HG02840 (cell line): ENCODE data around the gene AUTS2.

Experiments used
- ATAC-seq: cut with Tn5 transposase; IDR thresholded peaks from one replicate; pipeline ENCODE4 v1.9.1; 2021; ENCODE audit warnings: mild to moderate bottlenecking, moderate library complexity, moderate number of reproducible peaks; ENCODE audit not compliant: unreplicated experiment, low FRiP score

The AUTS2 gene

GRCh38 chr7:69681181-69681580 is 82.9 kb downstream of the AUTS2 start:
- no peak for ATAC-seq

DNA sequence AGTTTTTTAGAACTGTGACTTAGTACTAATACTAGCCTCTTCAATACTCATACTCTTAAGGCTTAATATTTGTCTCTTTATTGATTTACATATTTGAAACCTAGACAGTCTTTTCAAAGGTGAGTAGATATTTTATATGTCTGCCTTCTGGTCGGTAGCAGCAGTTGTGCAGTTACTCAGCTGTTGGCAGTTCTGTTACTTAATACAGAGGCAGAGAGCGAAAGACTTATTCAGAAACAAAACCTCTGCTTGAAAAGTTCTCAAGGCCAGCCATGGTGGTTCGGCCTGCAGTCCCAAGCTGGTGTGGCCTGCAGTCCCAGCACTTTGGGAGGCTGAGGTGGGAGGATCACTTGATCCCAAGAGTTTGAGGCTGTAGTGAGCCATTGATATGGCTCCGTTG is 84.2 kb downstream of the AUTS2 start:
- no peak for ATAC-seq

GRCh38 chr7:69683002-69683401 is 84.7 kb downstream of the AUTS2 start:
- ATAC-seq = no peak

DNA sequence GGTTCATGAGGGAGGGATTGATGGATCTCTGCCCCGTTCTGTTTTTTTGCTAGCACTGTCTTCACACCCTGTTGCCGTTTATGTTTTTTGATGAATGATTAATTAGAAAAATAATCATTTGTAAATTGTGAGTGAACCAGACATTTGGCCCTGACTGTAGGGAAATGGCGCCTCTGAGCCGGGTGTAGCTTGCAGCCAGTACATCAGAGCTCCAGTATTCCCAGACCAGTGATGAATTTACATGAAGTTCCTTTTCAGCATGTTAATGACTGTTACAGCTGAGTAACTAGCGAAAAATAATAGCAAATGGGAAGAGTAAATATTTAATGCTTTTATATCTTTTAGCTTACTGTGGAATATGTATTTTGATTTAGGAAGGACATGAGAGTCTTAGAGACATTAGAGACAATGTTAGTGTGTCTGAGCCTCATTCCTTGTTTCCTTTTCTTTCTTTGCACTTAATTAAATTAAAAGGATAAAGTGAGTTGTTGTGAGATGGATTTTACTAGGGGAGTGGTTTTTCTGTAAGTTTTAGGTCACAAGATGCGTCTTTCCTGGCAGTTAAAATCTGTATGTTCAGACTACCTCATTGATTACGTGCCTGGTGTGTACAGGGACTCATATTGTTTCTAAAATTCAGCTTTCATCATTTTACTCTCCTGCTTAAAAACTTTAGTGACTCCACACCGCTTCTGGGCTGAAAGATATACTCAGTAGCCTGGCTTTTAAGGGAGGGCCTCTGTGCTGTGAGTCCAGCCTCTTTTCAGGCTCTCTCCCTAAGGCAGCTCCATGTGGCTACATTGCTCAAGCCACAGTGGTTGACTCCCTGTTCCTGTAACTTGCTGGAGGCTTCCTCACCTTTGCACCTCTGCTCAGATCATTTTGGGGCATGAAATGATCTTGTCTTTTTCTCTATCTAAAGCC is 86.4 kb downstream of the AUTS2 start:
- no peak for ATAC-seq

- no peak for ATAC-seq
These were observed 87.0 kb downstream of the AUTS2 start for GRCh38 chr7:69685293-69685631.

DNA sequence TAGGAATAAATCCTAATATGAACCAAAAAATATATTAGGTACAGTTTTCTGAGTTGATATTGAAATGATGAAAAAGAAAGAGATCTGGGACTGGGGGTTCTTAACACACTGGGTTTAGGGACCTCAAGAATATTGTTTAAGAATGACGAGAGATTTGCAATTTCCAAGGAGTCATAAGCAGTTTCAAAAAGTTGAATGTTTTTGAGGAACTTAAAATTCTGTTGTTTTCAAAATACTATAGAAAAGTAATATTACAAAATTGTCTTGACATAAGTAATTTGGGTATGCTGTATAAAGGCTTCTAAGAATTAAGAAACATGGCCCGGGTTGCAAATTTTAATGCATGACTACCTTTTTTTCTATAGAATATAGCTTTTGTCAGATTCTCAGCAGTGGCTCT is 88.1 kb downstream of the AUTS2 start:
- ATAC-seq = no peak

GRCh38 chr7:69687739-69688433 is 89.6 kb downstream of the AUTS2 start:
- ATAC-seq = no peak

DNA sequence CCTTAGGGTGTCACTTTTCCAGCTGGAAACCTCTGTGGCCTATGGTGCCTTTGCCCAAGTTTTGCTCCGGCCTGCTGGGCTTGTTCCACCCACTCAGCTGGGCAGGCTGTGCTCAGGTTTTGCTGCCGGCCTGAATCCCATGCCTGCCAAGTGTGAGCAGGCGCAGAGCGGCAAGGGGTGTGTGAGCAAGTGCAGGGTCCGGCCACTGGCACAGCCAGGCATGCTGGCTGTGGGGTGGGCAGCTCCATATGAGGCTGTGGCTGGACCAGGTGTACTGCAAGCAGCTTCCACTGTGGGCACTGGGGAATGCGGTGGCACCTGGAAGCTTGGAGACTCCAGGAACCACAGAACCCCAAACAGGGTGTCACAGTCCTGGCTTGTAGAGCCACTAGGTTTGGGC is 92.1 kb downstream of the AUTS2 start:
- no peak for ATAC-seq

DNA sequence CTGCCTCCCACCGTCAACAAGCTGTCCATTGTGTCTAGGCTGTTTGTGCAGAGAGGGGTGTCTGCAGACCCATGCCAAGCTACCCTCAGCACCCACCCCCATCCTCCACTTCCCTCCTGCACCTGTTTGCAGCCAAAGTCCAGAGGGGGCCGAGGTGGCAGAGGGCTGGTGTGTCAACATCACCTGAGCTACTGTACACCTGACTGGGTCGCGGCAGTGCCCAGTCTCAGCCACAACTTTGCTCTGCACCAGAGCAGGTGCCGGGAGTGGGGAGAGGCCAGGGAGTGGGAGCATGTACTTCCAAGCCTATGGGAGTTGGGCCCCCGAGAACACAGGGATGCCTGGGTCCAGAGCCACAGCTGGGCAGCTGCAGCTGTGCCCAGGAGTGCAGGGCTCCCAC is 93.1 kb downstream of the AUTS2 start:
- ATAC-seq = no peak

- ATAC-seq = no peak
These were observed 93.5 kb downstream of the AUTS2 start for GRCh38 chr7:69691734-69692133.

GRCh38 chr7:69692611-69693010 is 94.3 kb downstream of the AUTS2 start:
- no peak for ATAC-seq

GRCh38 chr7:69693042-69693441 is 94.8 kb downstream of the AUTS2 start:
- ATAC-seq = no peak

GRCh38 chr7:69696054-69696591 is 97.8 kb downstream of the AUTS2 start:
- peak; percentile 82 for ATAC-seq

DNA sequence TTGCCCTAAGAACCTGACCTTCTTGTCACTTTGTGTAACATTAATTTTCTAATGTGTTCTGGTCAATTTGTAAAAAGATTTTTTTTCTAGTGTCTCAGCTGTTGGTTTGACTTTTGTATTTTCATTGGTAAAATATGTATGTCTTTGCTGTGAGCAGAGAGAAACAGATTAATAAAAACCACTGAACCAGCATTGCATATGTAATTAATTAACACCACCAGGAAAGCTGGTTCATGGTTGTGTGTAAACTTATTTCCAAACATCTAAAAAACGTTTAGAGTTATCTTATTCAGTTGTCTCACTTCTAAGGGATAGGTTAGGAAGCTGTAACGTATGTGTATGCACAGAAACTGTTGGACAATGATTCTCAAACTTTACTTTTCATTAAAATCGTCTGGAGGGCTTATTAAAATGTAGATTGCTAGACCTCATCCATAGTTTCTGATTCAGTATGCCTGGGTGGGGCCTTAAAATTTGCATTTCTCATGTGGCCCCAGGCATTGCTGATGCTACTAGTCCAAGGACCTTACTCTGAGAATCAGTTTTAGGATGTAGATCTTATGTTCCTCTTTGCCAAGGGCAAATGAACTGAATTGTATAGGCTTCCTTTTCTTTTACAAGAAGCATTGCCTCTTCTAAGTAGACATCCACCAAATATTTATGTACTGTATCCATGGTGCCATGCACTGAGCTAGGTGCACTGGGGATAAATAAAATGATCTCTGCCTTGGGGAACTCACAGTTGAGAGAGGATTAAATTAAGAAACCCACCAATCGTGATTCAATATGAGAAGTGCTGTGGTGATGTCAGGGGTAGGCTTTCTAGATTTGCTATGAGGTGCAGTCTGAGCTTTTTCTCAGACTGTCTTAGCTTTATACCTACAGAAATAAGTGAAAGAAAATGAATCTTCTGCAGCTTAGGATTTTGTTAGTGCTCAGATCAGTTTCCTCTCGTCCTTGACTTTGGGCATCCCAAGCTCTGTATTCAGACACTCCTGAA is 98.7 kb downstream of the AUTS2 start:
- no peak for ATAC-seq

DNA sequence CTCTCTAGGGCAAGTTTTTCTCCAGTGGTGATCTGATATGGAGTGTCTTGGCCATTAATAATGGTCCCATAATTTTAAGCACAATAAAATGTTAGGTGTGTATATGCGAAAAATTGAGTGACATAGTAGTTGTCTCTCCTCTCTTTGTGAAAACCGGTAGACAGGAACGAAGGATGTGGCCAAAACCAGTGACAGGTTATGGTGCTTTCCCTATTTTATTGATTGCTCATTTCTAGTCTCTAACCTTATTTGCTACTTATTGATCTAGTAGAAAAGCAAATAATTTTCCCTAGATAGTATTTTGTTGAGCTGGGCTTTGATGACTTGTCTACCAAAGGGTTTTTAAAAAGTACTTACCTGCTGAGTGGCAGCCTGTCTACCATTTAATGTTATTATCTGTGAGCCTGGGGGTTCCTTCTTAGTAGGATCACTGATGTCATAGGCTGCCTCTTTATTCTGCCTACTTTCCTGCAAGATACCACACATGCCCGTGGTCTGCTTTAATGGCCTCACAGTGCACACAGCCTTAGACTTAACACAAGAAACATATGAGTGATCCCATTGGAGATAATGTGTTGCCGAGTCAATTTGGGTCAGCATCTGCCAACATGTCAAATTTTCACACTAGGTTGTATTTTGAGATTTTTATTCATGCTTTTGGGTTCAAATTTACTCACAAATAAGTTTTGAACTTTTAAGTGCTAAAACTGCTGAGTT is 100.0 kb downstream of the AUTS2 start:
- ATAC-seq = no peak

DNA sequence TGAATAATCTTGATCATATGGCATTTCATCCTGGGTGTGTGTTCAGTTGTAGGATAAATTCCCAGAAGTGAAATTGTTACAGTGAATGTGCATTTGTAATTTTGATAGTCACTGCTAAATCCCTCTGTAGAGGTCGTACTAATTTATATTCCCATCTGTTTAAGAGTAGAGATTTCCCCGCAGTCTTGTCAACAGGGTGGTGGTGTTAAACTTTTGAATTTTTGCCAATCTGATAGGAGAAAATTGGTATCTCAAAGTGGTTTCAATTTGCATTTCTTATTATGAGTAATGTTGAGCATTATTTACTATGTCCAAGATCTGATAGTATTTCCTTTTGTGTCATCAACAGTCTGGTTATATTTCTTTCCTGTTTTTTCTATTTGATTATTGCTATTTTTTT is 101.7 kb downstream of the AUTS2 start:
- no peak for ATAC-seq

DNA sequence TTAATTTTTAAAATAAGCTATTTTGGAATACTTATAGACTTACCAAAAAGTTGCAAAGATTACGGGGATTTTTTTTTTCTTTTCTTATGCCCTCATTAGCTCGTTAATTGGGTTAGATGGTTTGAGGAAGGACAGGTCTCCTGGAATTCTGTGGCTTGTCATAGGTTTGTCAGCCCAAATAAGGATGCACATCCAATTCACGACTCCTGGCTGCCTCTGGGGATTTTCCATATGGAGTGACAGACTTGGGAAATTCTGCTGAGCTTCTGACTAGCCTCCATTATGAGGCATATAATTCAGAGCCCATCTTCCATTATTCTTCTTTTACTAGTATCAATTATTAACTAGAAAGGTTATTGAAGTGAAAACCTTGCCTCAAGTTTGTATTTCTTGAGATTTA is 102.1 kb downstream of the AUTS2 start:
- no peak for ATAC-seq

GRCh38 chr7:69701288-69701687 is 103.0 kb downstream of the AUTS2 start:
- ATAC-seq = no peak

DNA sequence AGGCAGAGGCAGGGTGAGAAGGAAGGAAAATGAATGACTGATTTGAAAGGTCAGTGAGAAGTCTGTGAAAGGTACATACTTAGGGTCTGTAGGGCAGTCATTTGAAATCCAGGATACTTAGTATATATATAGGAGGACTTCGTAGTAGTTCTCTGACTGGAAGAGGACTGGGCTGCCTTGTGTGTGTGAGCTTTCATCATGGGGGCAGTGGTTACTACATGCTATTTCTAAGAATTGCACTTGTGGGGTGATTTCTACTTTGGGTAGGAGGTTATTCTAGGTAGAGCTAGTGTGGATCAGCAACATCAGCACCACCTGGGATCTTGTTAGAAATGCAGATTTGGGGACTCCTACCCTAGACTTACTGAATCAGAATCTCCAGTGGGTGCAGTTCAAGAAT is 104.1 kb downstream of the AUTS2 start:
- ATAC-seq = no peak

DNA sequence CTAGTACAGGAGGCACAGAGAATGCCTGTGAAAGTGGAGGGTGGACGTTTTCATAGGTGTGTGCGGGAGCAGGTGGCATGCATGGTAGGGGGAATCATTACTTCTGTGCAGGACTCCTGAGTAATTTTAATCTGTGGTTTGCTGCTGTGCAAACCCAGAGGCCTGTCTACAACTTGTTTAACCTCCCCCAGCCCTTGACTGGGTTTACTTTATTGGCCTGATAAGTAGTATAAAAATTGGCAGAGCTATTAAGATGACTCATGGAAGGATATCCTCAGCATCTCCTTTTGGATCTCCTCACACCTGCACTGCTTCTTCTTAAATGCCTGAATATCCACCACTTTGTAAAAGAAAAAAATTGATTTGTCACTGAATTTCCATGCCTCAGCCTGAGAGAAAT is 104.8 kb downstream of the AUTS2 start:
- ATAC-seq = no peak
